ENCODE measurements around the gene RCVRN. TPM values are rescaled to one million over a fixed set of nuclear protein-coding genes. Genes with fewer than 3 reads are reported as not detected.

The RCVRN gene
- polyA plus RNA-seq, 1 of the 3 experiments (the other 2 are of a cell fraction) = not detected

- Histone ChIP-seq H3K9me2 (no peaks in the 10 kb centered on the region), H3K4me3 (ENCODE audit: low read depth in 2 of 2, low read length in 1 of 2) (peak overlapping the region in 1 of 2 experiments; percentile 39; a peak in 1 of 4 replicates), H3K27ac (ENCODE audit: low read depth in 2 of 2, low read length in 1 of 2) (no peak overlapping the region), H4K20me1 (ENCODE audit: insufficient read depth) (no peaks in the 10 kb centered on the region), H3K79me2 (ENCODE audit: insufficient read depth) (no peaks in the 10 kb centered on the region), H3K9ac (no peak overlapping the region), H3F3A (replicated peaks; ENCODE audit: insufficient read depth) (no peaks in the 10 kb centered on the region), H3K36me3 (replicated peaks in 1 of 2; ENCODE audit: control insufficient read depth in 1 of 2, insufficient read depth in 2 of 2, low read length in 1 of 2) (no peaks in the 10 kb centered on the region), H3K4me2 (no peak overlapping the region), H3K27me3 (ENCODE audit: insufficient read depth) (peaks cover 12% of the 10 kb centered on the region; the same call in 1 of the 2 replicates), H3K4me1 (ENCODE audit: control insufficient read depth in 1 of 2, insufficient read depth in 2 of 2, low read depth in 1 of 2, low read length in 1 of 2) (no peaks in the 10 kb centered on the region), H3K9me3 (no peaks in the 10 kb centered on the region), H2AFZ (ENCODE audit: low read depth) (no peak overlapping the region)
- ChIA-PET POLR2A (no interaction called here), CTCF (no interaction called here)
- WGBS (ENCODE audit: low lambda C conversion rate) = 11% methylated on average over 4 of the region's 4 CpGs
- TF ChIP-seq RAD21 (IDR thresholded peaks at IDR 0.05; ENCODE audit: low read length) (peak; percentile 18; the same call in 1 of the 2 replicates), TEAD4 (IDR thresholded peaks at IDR 0.05; ENCODE audit: borderline replicate concordance, insufficient read depth) (no peak), EP300 (IDR thresholded peaks at IDR 0.05; ENCODE audit: borderline replicate concordance in 1 of 2, low read depth in 1 of 2, low read length in 1 of 2) (no peak), NFIC (IDR thresholded peaks at IDR 0.05; ENCODE audit: borderline replicate concordance) (no peak), GATA2 (CRISPR knock-in tag; IDR thresholded peaks at IDR 0.05) (no peak), POLR2AphosphoS5 (IDR thresholded peaks at IDR 0.05; ENCODE audit: low read depth, low read length) (no peak), ELF1 (IDR thresholded peaks at IDR 0.05) (no peak), FOXJ3 (CRISPR knock-in tag; IDR thresholded peaks at IDR 0.05) (no peak), SIN3A (IDR thresholded peaks at IDR 0.05; ENCODE audit: borderline replicate concordance, low read depth, low read length) (no peak), CHD2 (IDR thresholded peaks at IDR 0.05; ENCODE audit: low read length, partially characterized antibody) (no peak), MXI1 (IDR thresholded peaks at IDR 0.05; ENCODE audit: low read depth, low read length) (no peak), NRF1 (IDR thresholded peaks at IDR 0.05; ENCODE audit: low read depth, low read length) (no peak), CTCF (IDR thresholded peaks at IDR 0.05) (peak; percentile 48), FOXM1 (IDR thresholded peaks at IDR 0.05; ENCODE audit: low read depth) (no peak)
- TF ChIP-seq, protein P1, sequence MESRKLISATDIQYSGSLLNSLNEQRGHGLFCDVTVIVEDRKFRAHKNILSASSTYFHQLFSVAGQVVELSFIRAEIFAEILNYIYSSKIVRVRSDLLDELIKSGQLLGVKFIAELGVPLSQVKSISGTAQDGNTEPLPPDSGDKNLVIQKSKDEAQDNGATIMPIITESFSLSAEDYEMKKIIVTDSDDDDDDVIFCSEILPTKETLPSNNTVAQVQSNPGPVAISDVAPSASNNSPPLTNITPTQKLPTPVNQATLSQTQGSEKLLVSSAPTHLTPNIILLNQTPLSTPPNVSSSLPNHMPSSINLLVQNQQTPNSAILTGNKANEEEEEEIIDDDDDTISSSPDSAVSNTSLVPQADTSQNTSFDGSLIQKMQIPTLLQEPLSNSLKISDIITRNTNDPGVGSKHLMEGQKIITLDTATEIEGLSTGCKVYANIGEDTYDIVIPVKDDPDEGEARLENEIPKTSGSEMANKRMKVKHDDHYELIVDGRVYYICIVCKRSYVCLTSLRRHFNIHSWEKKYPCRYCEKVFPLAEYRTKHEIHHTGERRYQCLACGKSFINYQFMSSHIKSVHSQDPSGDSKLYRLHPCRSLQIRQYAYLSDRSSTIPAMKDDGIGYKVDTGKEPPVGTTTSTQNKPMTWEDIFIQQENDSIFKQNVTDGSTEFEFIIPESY (IDR thresholded peaks at IDR 0.05; ENCODE audit: borderline replicate concordance, low read depth) = no peak
- TF ChIP-seq, protein P2, sequence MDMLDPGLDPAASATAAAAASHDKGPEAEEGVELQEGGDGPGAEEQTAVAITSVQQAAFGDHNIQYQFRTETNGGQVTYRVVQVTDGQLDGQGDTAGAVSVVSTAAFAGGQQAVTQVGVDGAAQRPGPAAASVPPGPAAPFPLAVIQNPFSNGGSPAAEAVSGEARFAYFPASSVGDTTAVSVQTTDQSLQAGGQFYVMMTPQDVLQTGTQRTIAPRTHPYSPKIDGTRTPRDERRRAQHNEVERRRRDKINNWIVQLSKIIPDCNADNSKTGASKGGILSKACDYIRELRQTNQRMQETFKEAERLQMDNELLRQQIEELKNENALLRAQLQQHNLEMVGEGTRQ (IDR thresholded peaks at IDR 0.05; ENCODE audit: borderline replicate concordance, low read depth, low read length) = no peak
- TF ChIP-seq, protein P3, sequence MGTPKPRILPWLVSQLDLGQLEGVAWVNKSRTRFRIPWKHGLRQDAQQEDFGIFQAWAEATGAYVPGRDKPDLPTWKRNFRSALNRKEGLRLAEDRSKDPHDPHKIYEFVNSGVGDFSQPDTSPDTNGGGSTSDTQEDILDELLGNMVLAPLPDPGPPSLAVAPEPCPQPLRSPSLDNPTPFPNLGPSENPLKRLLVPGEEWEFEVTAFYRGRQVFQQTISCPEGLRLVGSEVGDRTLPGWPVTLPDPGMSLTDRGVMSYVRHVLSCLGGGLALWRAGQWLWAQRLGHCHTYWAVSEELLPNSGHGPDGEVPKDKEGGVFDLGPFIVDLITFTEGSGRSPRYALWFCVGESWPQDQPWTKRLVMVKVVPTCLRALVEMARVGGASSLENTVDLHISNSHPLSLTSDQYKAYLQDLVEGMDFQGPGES (IDR thresholded peaks at IDR 0.05; ENCODE audit: low read depth, low read length) = no peak
- peak; percentile 64 for DNase-seq
Measured at GRCh38 chr17:9905902-9906301, 831 bp upstream of the RCVRN start.
